ENCODE data around the gene PIP4K2A.
"Not testable (repeated sequence)": the region's sequence is repeated elsewhere in the genome, so short reads cannot be mapped to it uniquely, and the experiment has no call there.

Gene PIP4K2A

GRCh38 chr10:22718659-22719058, 4.3 kb upstream of the PIP4K2A start:
- DNase-seq: not testable (repeated sequence)

GRCh38 chr10:22717728-22718127, 3.4 kb upstream of the PIP4K2A start:
- no peak for DNase-seq

GRCh38 chr10:22716943-22717342, 2.6 kb upstream of the PIP4K2A start:
- no peak for DNase-seq

- no peak for DNase-seq
Measured at GRCh38 chr10:22715290-22715625, 880 bp upstream of the PIP4K2A start.

- DNase-seq: peak; percentile 69
Measured at GRCh38 chr10:22713853-22714478, 412 bp downstream of the PIP4K2A start.

GRCh38 chr10:22712956-22713852, 1.2 kb downstream of the PIP4K2A start:
- DNase-seq: peak; percentile 53

- DNase-seq: no peak
Measured at GRCh38 chr10:22712211-22712955, 2.0 kb downstream of the PIP4K2A start.

- DNase-seq: no peak
Measured at GRCh38 chr10:22711373-22711772, 3.0 kb downstream of the PIP4K2A start.

GRCh38 chr10:22710139-22710745, 4.1 kb downstream of the PIP4K2A start:
- DNase-seq: no peak

- DNase-seq: no peak
Measured at GRCh38 chr10:22708772-22709171, 5.6 kb downstream of the PIP4K2A start.

- DNase-seq: no peak
Measured at GRCh38 chr10:22705527-22705926, 8.9 kb downstream of the PIP4K2A start.

GRCh38 chr10:22704942-22705341, 9.4 kb downstream of the PIP4K2A start:
- no peak for DNase-seq

- DNase-seq: no peak
Measured at GRCh38 chr10:22704471-22704911, 9.9 kb downstream of the PIP4K2A start.

GRCh38 chr10:22702348-22702747, 12.0 kb downstream of the PIP4K2A start:
- DNase-seq: no peak

- no peak for DNase-seq
Measured at GRCh38 chr10:22701132-22701826, 13.1 kb downstream of the PIP4K2A start.

- peak; percentile 77 for DNase-seq
Measured at GRCh38 chr10:22700489-22700888, 13.9 kb downstream of the PIP4K2A start.

- DNase-seq: no peak
Measured at GRCh38 chr10:22699976-22700375, 14.4 kb downstream of the PIP4K2A start.

- DNase-seq: no peak
Measured at GRCh38 chr10:22698941-22699440, 15.4 kb downstream of the PIP4K2A start.

- no peak for DNase-seq
Measured at GRCh38 chr10:22697800-22698199, 16.6 kb downstream of the PIP4K2A start.

GRCh38 chr10:22697101-22697500, 17.3 kb downstream of the PIP4K2A start:
- DNase-seq: no peak

- DNase-seq: no peak
Measured at GRCh38 chr10:22693860-22694259, 20.5 kb downstream of the PIP4K2A start.

- no peak for DNase-seq
Measured at GRCh38 chr10:22693371-22693784, 21.0 kb downstream of the PIP4K2A start.

All from NCI-H146 (cell line).